Measurements from ENCODE around the gene PRF1. TPM values are rescaled to one million over a fixed set of nuclear protein-coding genes. Genes with fewer than 3 reads are reported as not detected.

PRF1 gene
- total RNA-seq, 1 donor from 2014 or later = 29.5 TPM

- ATAC-seq (no peak), DNase-seq (no peak)
- no peaks in the 10 kb centered on the region for H3K36me3 ChIP-seq
- H3K4me3 ChIP-seq = no peak overlapping the region
- H3K4me1 ChIP-seq = no peaks in the 10 kb centered on the region
- no peak overlapping the region for H3K27ac ChIP-seq
- peaks cover 10% of the 10 kb centered on the region for H3K9me3 ChIP-seq
- TF ChIP-seq CTCF (IDR thresholded peaks at IDR 0.05) = no peak
- H3K27me3 ChIP-seq (ENCODE audit: low read depth) = no peaks in the 10 kb centered on the region
- intact Hi-C loops (cut with DNase I) = no loop called here
Measured at GRCh38 chr10:70629338-70629737, 26.8 kb upstream of the PRF1 start.

- Histone ChIP-seq H3K4me1 (no peaks in the 10 kb centered on the region), H3K36me3 (no peaks in the 10 kb centered on the region), H3K9me3 (peaks cover 10% of the 10 kb centered on the region), H3K4me3 (no peak overlapping the region), H3K27ac (no peak overlapping the region), H3K27me3 (ENCODE audit: low read depth) (no peaks in the 10 kb centered on the region)
- DNase-seq (no peak), ATAC-seq (no peak)
- intact Hi-C loops (cut with DNase I) = no loop called here
- TF ChIP-seq CTCF (IDR thresholded peaks at IDR 0.05) = no peak
Measured at GRCh38 chr10:70626056-70626455, 23.5 kb upstream of the PRF1 start.

- Histone ChIP-seq H3K27ac (no peak overlapping the region), H3K4me1 (no peaks in the 10 kb centered on the region), H3K27me3 (ENCODE audit: low read depth) (no peaks in the 10 kb centered on the region), H3K9me3 (peaks cover 11% of the 10 kb centered on the region), H3K4me3 (no peak overlapping the region), H3K36me3 (no peaks in the 10 kb centered on the region)
- no peak for DNase-seq
- intact Hi-C loops (cut with DNase I) = no loop called here
- no peak for ATAC-seq
- no peak for TF ChIP-seq CTCF (IDR thresholded peaks at IDR 0.05)
Measured at GRCh38 chr10:70622981-70623844, 20.7 kb upstream of the PRF1 start.

GRCh38 chr10:70622541-70622940 lies 20.0 kb upstream of the PRF1 start:
- Histone ChIP-seq H3K36me3 (no peaks in the 10 kb centered on the region), H3K27me3 (ENCODE audit: low read depth) (no peaks in the 10 kb centered on the region), H3K9me3 (peaks cover 8% of the 10 kb centered on the region), H3K4me3 (no peak overlapping the region), H3K27ac (no peak overlapping the region), H3K4me1 (no peaks in the 10 kb centered on the region)
- no peak for TF ChIP-seq CTCF (IDR thresholded peaks at IDR 0.05)
- intact Hi-C loops (cut with DNase I) = no loop called here
- ATAC-seq (peak in 1 of 2 donors; percentile 29), DNase-seq (no peak)

GRCh38 chr10:70621503-70622078 lies 19.1 kb upstream of the PRF1 start:
- Histone ChIP-seq H3K27me3 (ENCODE audit: low read depth) (no peaks in the 10 kb centered on the region), H3K4me3 (no peak overlapping the region), H3K36me3 (no peaks in the 10 kb centered on the region), H3K27ac (no peak overlapping the region), H3K4me1 (no peaks in the 10 kb centered on the region), H3K9me3 (peaks cover 8% of the 10 kb centered on the region)
- TF ChIP-seq CTCF (IDR thresholded peaks at IDR 0.05) = no peak
- intact Hi-C loops (cut with DNase I) = no loop called here
- DNase-seq (no peak), ATAC-seq (no peak)

Measured in lower lobe of right lung (tissue), 2 donors.